PC-3 (cell line): ENCODE measurements around the gene TMPRSS3. TPM values are rescaled to one million over a fixed set of nuclear protein-coding genes. Genes with fewer than 3 reads are reported as not detected.

Experiments used
- ATAC-seq: fragments of 200-7000 bp; cut with Tn5 transposase; 2 replicates; pipeline ENCODE4 v1.9.1; 2020; ENCODE audit warnings: mild to moderate bottlenecking, moderate library complexity
- BruUV-seq: library from RNA; stranded (reverse); fragments of 400-500 nt; replicated peaks from 2 replicates; lab custom pipeline; 2021; lab: Mats Ljungman, UMichigan
- CTCF ChIA-PET: fragments of 300-600 bp; sonication (Branson Sonifier 250); formaldehyde crosslinking; loops from one replicate; lab custom pipeline; 2022; ENCODE audit warnings: antibody characterized with exemption; lab: Charles Lee
- POLR2A ChIA-PET: fragments of 300-600 bp; sonication (Branson Sonifier 250); formaldehyde crosslinking; loops from one replicate; lab custom pipeline; 2022; ENCODE audit warnings: antibody characterized with exemption; ENCODE audit not compliant: unreplicated experiment; lab: Charles Lee
- DNase-seq: peaks from one replicate; pipeline ENCODE4 v3.0.0-alpha.2; 2015
- H2AFZ ChIP-seq: fragments of 300-600 bp; sonication (generic); 2 replicates; pipeline ENCODE4 v1.6.0; 2016; ENCODE audit warnings: antibody characterized with exemption, low read length
- H3F3A ChIP-seq: fragments of 300-600 bp; sonication (generic); one replicate; pipeline ENCODE4 v1.6.0; 2017; ENCODE audit warnings: antibody characterized with exemption, low read length, control low read depth, mild to moderate bottlenecking; ENCODE audit not compliant: unreplicated experiment
- H3K27ac ChIP-seq: fragments of 300-600 bp; sonication (generic); 2 replicates; pipeline ENCODE4 v1.5.1; 2016; ENCODE audit warnings: mild to moderate bottlenecking, low read length
- H3K27me3 ChIP-seq: fragments of 300-600 bp; sonication (generic); 2 replicates; pipeline ENCODE4 v1.6.1; 2016; ENCODE audit warnings: low read length, mixed read lengths
- H3K36me3 ChIP-seq: fragments of 300-600 bp; sonication (generic); 2 replicates; pipeline ENCODE4 v1.6.1; 2016; ENCODE audit warnings: low read depth, mixed run types, low read length, mixed read lengths
- H3K4me1 ChIP-seq: fragments of 300-600 bp; sonication (generic); 2 replicates; pipeline ENCODE4 v1.5.1; 2016; ENCODE audit warnings: low read length; ENCODE audit not compliant: insufficient read depth
- H3K4me2 ChIP-seq: fragments of 300-600 bp; sonication (generic); 2 replicates; pipeline ENCODE4 v1.6.0; 2016; ENCODE audit warnings: low read length
- H3K4me3 ChIP-seq: fragments of 300-600 bp; sonication (generic); 2 replicates; pipeline ENCODE4 v1.5.1; 2016; ENCODE audit warnings: mild to moderate bottlenecking, low read length, mixed read lengths
- H3K79me2 ChIP-seq: fragments of 300-600 bp; sonication (generic); 2 replicates; pipeline ENCODE4 v1.6.1; 2017; ENCODE audit warnings: low read length, mixed read lengths
- H3K9ac ChIP-seq: fragments of 300-600 bp; sonication (generic); 2 replicates; pipeline ENCODE4 v1.6.0; 2016; ENCODE audit warnings: mild to moderate bottlenecking, low read length
- H3K9me2 ChIP-seq: fragments of 300-600 bp; sonication (generic); replicated peaks from 2 replicates; pipeline ENCODE4 v1.6.1; 2016; ENCODE audit warnings: mixed run types, low read length, mixed read lengths
- H3K9me3 ChIP-seq: fragments of 300-600 bp; sonication (generic); 2 replicates; pipeline ENCODE4 v1.6.1; 2016; ENCODE audit warnings: low read length, mixed read lengths
- H4K20me1 ChIP-seq: fragments of 300-600 bp; sonication (generic); 2 replicates; pipeline ENCODE4 v1.6.1; 2016; ENCODE audit warnings: low read length, mixed read lengths
- CTCF ChIP-seq: fragments of 300-600 bp; sonication (generic); conservative IDR thresholded peaks from 2 replicates; pipeline ENCODE4 v1.5.1; 2017; ENCODE audit warnings: antibody characterized with exemption, low read depth, mild to moderate bottlenecking, low read length
- EZH2 ChIP-seq: fragments of 300-600 bp; sonication (generic); IDR thresholded peaks from one replicate; pipeline ENCODE4 v1.6.1; 2017; ENCODE audit warnings: antibody characterized with exemption, mild to moderate bottlenecking, low read length; ENCODE audit not compliant: unreplicated experiment
- EZH2phosphoT487 ChIP-seq: fragments of 300-600 bp; sonication (generic); IDR thresholded peaks from 2 replicates; pipeline ENCODE4 v1.6.1; 2018; ENCODE audit warnings: mild to moderate bottlenecking, antibody characterized with exemption, low read length, borderline replicate concordance
- intact Hi-C: fragments of 100-400 bp; cut with micrococcal nuclease; formaldehyde crosslinking; loops from 2 replicates; pipeline ENCODE4 v1.9.0; 2023
- total RNA-seq: library from RNA; depleted of rRNA; stranded (reverse); fragments of >200 nt; gene quantifications from 2 replicates; pipeline ENCODE4 v1.2.3, GENCODE V29; 2014

Gene TMPRSS3
- total RNA-seq, 1 experiment from 2014 or later: not detected

- no peaks in the 10 kb centered on the region for H3F3A ChIP-seq
- no peaks in the 10 kb centered on the region for H4K20me1 ChIP-seq
- H3K36me3 ChIP-seq: no peaks in the 10 kb centered on the region
- H3K79me2 ChIP-seq: no peaks in the 10 kb centered on the region
- peaks cover 29% of the 10 kb centered on the region for H3K27me3 ChIP-seq
- DNase-seq: no peak
- no peak overlapping the region for H3K9ac ChIP-seq
- no peak overlapping the region for H3K4me2 ChIP-seq
- TF ChIP-seq EZH2 (no peak), CTCF (no peak)
- H2AFZ ChIP-seq: no peak overlapping the region
- BruUV-seq: no TSS peak
- H3K9me3 ChIP-seq: no peaks in the 10 kb centered on the region
- H3K27ac ChIP-seq: no peak overlapping the region
- intact Hi-C loops: no loop called here
- ATAC-seq: peak; percentile 71
- ChIA-PET CTCF (no interaction called here), POLR2A (no interaction called here)
- H3K4me1 ChIP-seq: no peaks in the 10 kb centered on the region
- H3K9me2 ChIP-seq: no peaks in the 10 kb centered on the region
- H3K4me3 ChIP-seq: no peak overlapping the region
Observed at GRCh38 chr21:42425591-42425990, 29.7 kb upstream of the TMPRSS3 start.

GRCh38 chr21:42424914-42425541 is 29.2 kb upstream of the TMPRSS3 start:
- TF ChIP-seq EZH2: no peak
- TF ChIP-seq CTCF: no peak
- no peak for TF ChIP-seq EZH2phosphoT487
- no peak for DNase-seq
- ATAC-seq: no peak
- no peaks in the 10 kb centered on the region for H3K36me3 ChIP-seq
- BruUV-seq: no TSS peak
- no peaks in the 10 kb centered on the region for H3F3A ChIP-seq
- POLR2A ChIA-PET: no interaction called here
- CTCF ChIA-PET: no interaction called here
- H3K4me2 ChIP-seq: no peak overlapping the region
- H3K9me2 ChIP-seq: no peaks in the 10 kb centered on the region
- H3K27me3 ChIP-seq: peaks cover 29% of the 10 kb centered on the region
- H3K9ac ChIP-seq: no peak overlapping the region
- no peak overlapping the region for H3K4me3 ChIP-seq
- H3K9me3 ChIP-seq: no peaks in the 10 kb centered on the region
- no peak overlapping the region for H2AFZ ChIP-seq
- no peaks in the 10 kb centered on the region for H3K79me2 ChIP-seq
- intact Hi-C loops: no loop called here
- H4K20me1 ChIP-seq: no peaks in the 10 kb centered on the region
- H3K4me1 ChIP-seq: no peaks in the 10 kb centered on the region
- H3K27ac ChIP-seq: no peak overlapping the region

- no TSS peak for BruUV-seq
- peaks cover 31% of the 10 kb centered on the region for H3K27me3 ChIP-seq
Observed at GRCh38 chr21:42423685-42424084, 27.8 kb upstream of the TMPRSS3 start.

More at GRCh38 chr21:42423685-42424084, 27.8 kb upstream of the TMPRSS3 start:
- Histone ChIP-seq H3K4me3 (no peak overlapping the region), H4K20me1 (no peaks in the 10 kb centered on the region), H3K36me3 (no peaks in the 10 kb centered on the region), H3K79me2 (no peaks in the 10 kb centered on the region), H3K9me3 (no peaks in the 10 kb centered on the region), H3K9ac (no peak overlapping the region), H3K4me1 (no peaks in the 10 kb centered on the region), H3K9me2 (no peaks in the 10 kb centered on the region), H3K27ac (no peak overlapping the region), H3K4me2 (no peak overlapping the region), H3F3A (no peaks in the 10 kb centered on the region), H2AFZ (no peak overlapping the region)
- DNase-seq (no peak), ATAC-seq (no peak)
- ChIA-PET CTCF (no interaction called here), POLR2A (no interaction called here)
- intact Hi-C loops: no loop called here
- TF ChIP-seq CTCF (no peak), EZH2phosphoT487 (no peak), EZH2 (no peak)
